Cardiac muscle cell (in vitro differentiated cells and primary cell): ENCODE results near the gene TOX2. TPM values are rescaled to one million over a fixed set of nuclear protein-coding genes. Genes with fewer than 3 reads are reported as not detected.

ENCODE experiments used
- DNase-seq, 2 donors: peaks; one replicate each; pipeline versions ENCODE4 v3.0.0 to v3.0.0-alpha.2; 2010 to 2017; ENCODE audit warnings: low read depth in 1 of 2, low spot score in 1 of 2
- H3K27ac ChIP-seq: fragments of 200-600 bp; sonication (generic); 2 replicates; pipeline ENCODE4 v1.5.1; 2016
- H3K27me3 ChIP-seq: fragments of 200-600 bp; sonication (generic); 2 replicates; pipeline ENCODE4 v1.6.0; 2016; ENCODE audit warnings: control low read depth
- H3K36me3 ChIP-seq: fragments of 200-600 bp; sonication (generic); 2 replicates; pipeline ENCODE4 v1.5.1; 2016; ENCODE audit warnings: control low read depth
- H3K4me1 ChIP-seq: fragments of 200-600 bp; sonication (generic); 2 replicates; pipeline ENCODE4 v1.8.1; 2017; ENCODE audit warnings: low read depth, mild to moderate bottlenecking, mixed run types
- H3K4me3 ChIP-seq: fragments of 200-600 bp; sonication (generic); 2 replicates; pipeline ENCODE4 v1.5.1; 2016; ENCODE audit warnings: mild to moderate bottlenecking
- H3K9me3 ChIP-seq: fragments of 200-600 bp; sonication (generic); 2 replicates; pipeline ENCODE4 v1.5.1; 2017; ENCODE audit warnings: low read depth, mild to moderate bottlenecking, control low read depth
- polyA plus RNA-seq: library from polyadenylated mRNA; unstranded; fragments of >200 nt; fragmentation: Nextera tagmentation; extraction: Ambion mirVana; gene quantifications from 2 replicates; pipeline ENCODE4 v1.2.1, GENCODE V29; 2016
- total RNA-seq: library from RNA; depleted of rRNA; stranded (reverse); fragments of >200 nt; gene quantifications from 2 replicates; pipeline ENCODE4 v1.2.3, GENCODE V29; 2016
- TF ChIP-seq, protein P1 (sequence below): IDR thresholded peaks from 2 replicates; pipeline ENCODE4 v1.5.1; 2012; ENCODE audit warnings: low read depth, mild to moderate bottlenecking, low read length

TOX2 gene
- total and polyA plus RNA-seq, 2 experiments from 2014 or later = 0.09 to 0.32 TPM

DNA sequence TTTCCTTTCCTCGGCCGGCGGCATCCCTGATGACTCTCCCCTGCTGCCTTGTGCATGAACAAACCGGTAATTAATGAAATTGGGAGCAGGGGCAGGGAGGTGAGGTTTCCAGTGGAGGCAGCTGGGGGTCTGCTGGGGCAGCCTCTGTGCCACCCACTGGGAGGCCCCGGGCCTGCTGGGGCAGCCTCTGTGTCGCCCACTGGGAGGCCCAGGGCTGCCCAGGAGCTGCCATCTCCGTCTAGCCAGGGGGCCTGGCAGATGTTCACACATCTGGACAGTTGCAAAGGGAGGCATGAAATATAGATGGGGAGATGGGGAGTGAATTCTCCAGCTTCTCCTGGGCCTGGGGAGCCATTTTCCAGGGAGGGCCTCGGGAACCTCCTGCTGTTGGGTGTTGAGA, 33.8 kb downstream of the TOX2 start:
- H3K27me3 ChIP-seq = no peaks in the 10 kb centered on the region
- no peaks in the 10 kb centered on the region for H3K9me3 ChIP-seq
- no peaks in the 10 kb centered on the region for H3K4me1 ChIP-seq
- H3K27ac ChIP-seq = no peak overlapping the region
- TF ChIP-seq, protein P1, sequence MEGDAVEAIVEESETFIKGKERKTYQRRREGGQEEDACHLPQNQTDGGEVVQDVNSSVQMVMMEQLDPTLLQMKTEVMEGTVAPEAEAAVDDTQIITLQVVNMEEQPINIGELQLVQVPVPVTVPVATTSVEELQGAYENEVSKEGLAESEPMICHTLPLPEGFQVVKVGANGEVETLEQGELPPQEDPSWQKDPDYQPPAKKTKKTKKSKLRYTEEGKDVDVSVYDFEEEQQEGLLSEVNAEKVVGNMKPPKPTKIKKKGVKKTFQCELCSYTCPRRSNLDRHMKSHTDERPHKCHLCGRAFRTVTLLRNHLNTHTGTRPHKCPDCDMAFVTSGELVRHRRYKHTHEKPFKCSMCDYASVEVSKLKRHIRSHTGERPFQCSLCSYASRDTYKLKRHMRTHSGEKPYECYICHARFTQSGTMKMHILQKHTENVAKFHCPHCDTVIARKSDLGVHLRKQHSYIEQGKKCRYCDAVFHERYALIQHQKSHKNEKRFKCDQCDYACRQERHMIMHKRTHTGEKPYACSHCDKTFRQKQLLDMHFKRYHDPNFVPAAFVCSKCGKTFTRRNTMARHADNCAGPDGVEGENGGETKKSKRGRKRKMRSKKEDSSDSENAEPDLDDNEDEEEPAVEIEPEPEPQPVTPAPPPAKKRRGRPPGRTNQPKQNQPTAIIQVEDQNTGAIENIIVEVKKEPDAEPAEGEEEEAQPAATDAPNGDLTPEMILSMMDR = no peak
- H3K4me3 ChIP-seq = no peak overlapping the region
- no peaks in the 10 kb centered on the region for H3K36me3 ChIP-seq
- DNase-seq = no peak

DNA sequence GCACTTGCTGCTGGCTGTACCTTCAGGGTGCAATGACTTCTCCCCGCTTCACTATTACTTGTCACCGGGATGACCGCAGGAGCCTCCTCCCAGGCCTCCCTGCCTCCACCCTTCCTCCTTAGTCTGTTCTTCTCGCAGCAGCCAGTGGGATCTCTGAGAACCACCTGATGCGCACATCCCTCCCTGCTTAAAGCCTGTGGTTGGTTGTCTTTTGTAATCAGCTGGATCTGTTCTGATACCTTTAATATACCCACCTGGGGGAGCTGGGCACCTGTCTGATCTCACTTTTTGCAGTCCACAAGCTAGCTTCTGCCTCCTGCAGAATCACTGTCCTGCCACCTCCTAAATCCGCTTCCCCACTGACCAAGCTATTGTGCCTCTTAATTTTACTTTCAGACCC, 34.6 kb downstream of the TOX2 start:
- no peak overlapping the region for H3K4me3 ChIP-seq
- H3K27ac ChIP-seq = no peak overlapping the region
- H3K27me3 ChIP-seq = no peaks in the 10 kb centered on the region
- no peaks in the 10 kb centered on the region for H3K36me3 ChIP-seq
- TF ChIP-seq, protein P1 = no peak
- DNase-seq = no peak
- H3K4me1 ChIP-seq = no peaks in the 10 kb centered on the region
- no peaks in the 10 kb centered on the region for H3K9me3 ChIP-seq

DNA sequence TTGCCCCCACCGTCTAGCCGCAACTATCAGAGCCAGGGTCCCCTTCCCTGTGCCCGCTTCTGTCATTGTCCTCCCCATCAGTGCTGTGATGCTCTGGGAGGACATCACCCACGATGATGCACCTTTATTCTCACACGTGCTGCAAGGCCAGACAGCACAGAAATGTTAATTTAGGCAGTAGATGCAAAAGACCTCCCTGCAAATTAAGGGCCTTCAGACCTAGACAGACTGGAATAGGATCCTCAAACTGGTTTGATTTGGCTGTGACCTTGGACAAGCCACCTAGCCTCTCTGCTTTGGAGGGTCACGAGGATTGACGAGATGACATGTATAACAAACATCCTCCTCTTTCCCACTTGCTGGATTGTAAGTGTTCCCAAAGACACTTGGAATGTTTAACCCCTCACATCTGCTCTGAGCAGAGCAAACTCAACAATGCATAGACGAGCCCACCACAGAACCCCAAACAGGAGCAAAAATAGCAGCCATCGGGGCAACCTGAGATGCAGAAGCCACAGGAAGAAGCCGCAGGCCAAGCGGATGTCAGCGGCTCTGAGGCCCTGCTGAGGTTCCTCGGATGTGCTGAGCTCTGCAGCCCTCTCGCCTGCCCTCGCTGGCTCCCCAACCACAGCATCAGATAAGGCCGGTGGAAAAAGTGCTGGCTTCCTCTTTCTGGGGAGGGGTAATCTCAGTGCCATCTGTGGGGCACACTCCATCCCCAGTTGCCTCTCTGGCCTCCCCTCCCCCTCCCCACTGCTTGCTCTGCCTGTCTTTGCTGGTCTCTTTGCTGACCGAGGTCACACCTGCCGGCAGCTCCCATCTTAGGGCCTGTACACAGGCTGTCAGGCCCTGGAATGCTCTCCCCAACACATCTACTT, 35.3 kb downstream of the TOX2 start:
- TF ChIP-seq, protein P1 = no peak
- no peak overlapping the region for H3K27ac ChIP-seq
- no peaks in the 10 kb centered on the region for H3K27me3 ChIP-seq
- H3K9me3 ChIP-seq = no peaks in the 10 kb centered on the region
- peak in 1 of 2 donors; percentile 46 for DNase-seq
- no peak overlapping the region for H3K4me3 ChIP-seq
- no peaks in the 10 kb centered on the region for H3K36me3 ChIP-seq
- H3K4me1 ChIP-seq = no peaks in the 10 kb centered on the region

DNA sequence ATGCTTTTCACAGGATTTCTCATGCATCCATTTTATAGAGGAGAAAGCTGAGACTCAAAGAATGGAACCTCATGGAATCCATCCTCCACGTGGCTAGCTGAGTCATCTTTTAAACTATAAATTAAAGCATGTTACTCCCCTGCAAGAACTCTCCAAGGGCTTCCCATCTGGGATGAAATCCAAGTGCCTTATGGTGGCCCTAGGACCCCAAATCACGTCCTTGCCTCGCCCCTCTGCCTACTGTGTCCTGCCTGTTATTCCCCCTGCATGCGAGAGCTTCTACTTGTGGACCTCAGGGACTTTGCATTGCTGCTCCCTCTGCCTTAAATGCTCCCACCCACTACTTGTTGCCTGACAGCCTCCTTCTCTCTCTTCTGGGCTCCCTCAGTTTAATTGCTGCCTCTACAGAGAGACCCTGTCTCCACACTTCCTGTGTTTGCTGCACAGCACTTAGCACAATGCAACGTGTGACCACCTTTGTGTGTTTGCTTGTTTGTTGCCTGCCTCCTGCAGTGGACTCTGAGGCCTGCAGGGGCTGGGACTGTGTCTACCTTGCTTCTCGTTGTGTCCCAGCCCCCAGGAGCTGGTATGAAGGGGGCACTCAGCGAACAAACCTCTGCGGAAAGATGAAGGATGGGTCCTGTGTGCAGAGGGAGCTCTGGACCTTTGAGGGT, 39.4 kb downstream of the TOX2 start:
- DNase-seq = no peak
- no peaks in the 10 kb centered on the region for H3K4me1 ChIP-seq
- H3K4me3 ChIP-seq = no peak overlapping the region
- H3K9me3 ChIP-seq = no peaks in the 10 kb centered on the region
- no peaks in the 10 kb centered on the region for H3K36me3 ChIP-seq
- TF ChIP-seq, protein P1 = no peak
- no peaks in the 10 kb centered on the region for H3K27me3 ChIP-seq
- no peak overlapping the region for H3K27ac ChIP-seq

DNA sequence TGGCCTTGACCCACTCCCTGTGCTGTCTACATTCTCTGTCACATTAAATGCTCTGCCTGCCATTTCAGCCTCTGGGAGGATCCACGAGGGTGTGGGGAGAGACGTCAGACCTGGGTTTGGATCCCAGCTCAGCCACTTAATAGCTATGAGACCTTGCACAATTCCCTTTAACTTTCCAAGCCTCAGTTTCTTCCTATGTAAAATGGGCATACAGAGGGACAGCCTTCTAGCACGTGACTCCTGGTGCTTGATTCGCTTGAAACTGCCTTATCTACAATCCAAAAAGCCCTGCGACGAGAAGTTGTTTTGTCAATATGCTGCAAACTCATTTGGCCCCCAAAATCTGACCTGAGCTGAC, 40.0 kb downstream of the TOX2 start:
- no peaks in the 10 kb centered on the region for H3K9me3 ChIP-seq
- H3K36me3 ChIP-seq = no peaks in the 10 kb centered on the region
- TF ChIP-seq, protein P1 = no peak
- no peaks in the 10 kb centered on the region for H3K27me3 ChIP-seq
- no peaks in the 10 kb centered on the region for H3K4me1 ChIP-seq
- H3K27ac ChIP-seq = no peak overlapping the region
- DNase-seq = no peak
- H3K4me3 ChIP-seq = no peak overlapping the region
